Lung (tissue), 12 donors: ENCODE results near the gene PRICKLE2. TPM values are rescaled to one million over a fixed set of nuclear protein-coding genes. Genes with fewer than 3 reads are reported as not detected.

ENCODE experiments used
- ATAC-seq: fragments of 200-7000 bp; cut with Tn5 transposase; one replicate; pipeline ENCODE4 v1.9.1; 2020; ENCODE audit warnings: moderate number of reproducible peaks; ENCODE audit not compliant: insufficient read depth, low FRiP score
- DNase-seq, 3 donors: peaks; one replicate each; pipeline ENCODE4 v3.0.0-alpha.2; 2013 to 2017
- H3K27ac ChIP-seq, 2 donors: one replicate each; pipeline ENCODE4 v1.5.1; 2013; ENCODE audit warnings: mild to moderate bottlenecking in 2 of 2, moderate library complexity in 2 of 2, control low read depth in 1 of 2, inconsistent platforms in 1 of 2, low read depth in 1 of 2, low read length in 1 of 2
- H3K27me3 ChIP-seq, 3 donors: one replicate each; pipeline ENCODE4 v1.5.1; 2013; ENCODE audit warnings: low read length in 2 of 3; ENCODE audit not compliant: control insufficient read depth in 3 of 3, insufficient read depth in 3 of 3
- H3K36me3 ChIP-seq, 4 donors: one replicate each; pipeline ENCODE4 v1.5.1; 2013; ENCODE audit warnings: low read length in 4 of 4, mild to moderate bottlenecking in 1 of 4, moderate library complexity in 1 of 4; ENCODE audit not compliant: control insufficient read depth in 4 of 4, insufficient read depth in 4 of 4
- H3K4me1 ChIP-seq, 5 donors: one replicate each; pipeline ENCODE4 v1.5.1; 2013; ENCODE audit warnings: low read length in 5 of 5, mild to moderate bottlenecking in 2 of 5, moderate library complexity in 1 of 5; ENCODE audit not compliant: control insufficient read depth in 5 of 5, insufficient read depth in 5 of 5
- H3K4me3 ChIP-seq: one replicate; pipeline ENCODE4 v1.5.1; 2013; ENCODE audit warnings: mild to moderate bottlenecking, control low read depth, moderate library complexity
- H3K9ac ChIP-seq, 2 donors: one replicate each; pipeline ENCODE4 v1.5.1; 2013; ENCODE audit warnings: low read length in 2 of 2, control low read depth in 1 of 2; ENCODE audit not compliant: insufficient read depth in 1 of 2
- H3K9me3 ChIP-seq, 4 donors: one replicate each; pipeline ENCODE4 v1.5.1; 2013; ENCODE audit warnings: low read length in 3 of 4, mild to moderate bottlenecking in 1 of 4, moderate library complexity in 1 of 4; ENCODE audit not compliant: control insufficient read depth in 4 of 4, insufficient read depth in 3 of 4
- CTCF ChIP-seq: IDR thresholded peaks from 2 replicates; pipeline ENCODE4 v1.5.1; 2012; ENCODE audit warnings: mild to moderate bottlenecking; ENCODE audit errors: control extremely low read depth, extremely low read depth
- WGBS, 2 donors: extraction: QIAGEN DNeasy Blood & Tissue Kit; methylation state at CpG; one replicate each; pipeline ENCODE4 v1.1.7; 2013; 5-methylcytosine and 5-hydroxymethylcytosine counted together
- polyA plus RNA-seq, 2 donors: library from polyadenylated mRNA; stranded (reverse); fragments of 200-250 nt; gene quantifications; one replicate each; pipeline ENCODE4 v1.2.1, GENCODE V29; 2013
- total RNA-seq, 2 donors: library from RNA; depleted of rRNA in 1 of 2; stranded (reverse); fragments of >200 nt in 1 of 2; gene quantifications; one replicate each; pipeline ENCODE4 v1.2.1, GENCODE V29; 2014 to 2021
- donor health status: control.
- donor health status: control.
- donor health status: Bipolar disorder and iron deficiency.
- donor health status: healthy.
- donor health status: DM: yes; HTN: yes; CAD: no.

PRICKLE2 gene
- total and polyA plus RNA-seq, 4 donors, result 4.0 to 88.0 (median 19.9) TPM

- ATAC-seq (no peak), DNase-seq (no peak)
- Histone ChIP-seq H3K4me1 (peaks cover 0 to 40% (median 21%) of the 10 kb centered on the region in 5 donors), H3K27ac (no peak overlapping the region), H3K9ac (no peak overlapping the region), H3K27me3 (no peaks in the 10 kb centered on the region), H3K9me3 (no peaks in the 10 kb centered on the region), H3K4me3 (no peak overlapping the region), H3K36me3 (peaks cover 0 to 4% (median 0%) of the 10 kb centered on the region in 4 donors)
- 79 to 80% methylated on average over 9 of the region's 9 CpGs for WGBS, 2 donors
- TF ChIP-seq CTCF, result no peak
These were observed 19.0 kb upstream of the PRICKLE2 start for GRCh38 chr3:64244011-64244942.

GRCh38 chr3:64242435-64242834 is 17.2 kb upstream of the PRICKLE2 start:
- Histone ChIP-seq H3K9me3 (no peaks in the 10 kb centered on the region), H3K36me3 (peaks cover 0 to 16% (median 4%) of the 10 kb centered on the region in 4 donors), H3K27me3 (no peaks in the 10 kb centered on the region), H3K9ac (peak overlapping the region in 1 of 2 donors; percentile 44), H3K4me3 (no peak overlapping the region), H3K4me1 (peaks cover 3 to 38% (median 21%) of the 10 kb centered on the region in 5 donors), H3K27ac (no peak overlapping the region)
- DNase-seq, result peak; percentile 94 to 97 (median 97)
- no peak for ATAC-seq
- 48 to 76% methylated on average over 2 of the region's 2 CpGs for WGBS, 2 donors
- no peak for TF ChIP-seq CTCF

- Histone ChIP-seq H3K27me3 (no peaks in the 10 kb centered on the region), H3K9me3 (peaks cover 0 to 8% (median 0%) of the 10 kb centered on the region in 4 donors), H3K4me3 (no peak overlapping the region), H3K36me3 (peaks cover 0 to 25% (median 8%) of the 10 kb centered on the region in 4 donors), H3K27ac (no peak overlapping the region), H3K9ac (no peak overlapping the region), H3K4me1 (peaks cover 0 to 38% (median 21%) of the 10 kb centered on the region in 5 donors)
- ATAC-seq (no peak), DNase-seq (no peak)
- no peak for TF ChIP-seq CTCF
- 68 to 72% methylated on average over 2 of the region's 2 CpGs for whole genome bisulfite sequencing, 2 donors
These were observed 15.7 kb upstream of the PRICKLE2 start for GRCh38 chr3:64240959-64241358.
